ENCODE data around the gene ARHGAP40. TPM values are rescaled to one million over a fixed set of nuclear protein-coding genes. Genes with fewer than 3 reads are reported as not detected.

Gene ARHGAP40
- total and polyA plus RNA-seq, 2 of the 13 experiments (the other 11 are each of a cell fraction or from before 2014, with no cell fraction given) = 0.75 to 2.1 TPM

DNA sequence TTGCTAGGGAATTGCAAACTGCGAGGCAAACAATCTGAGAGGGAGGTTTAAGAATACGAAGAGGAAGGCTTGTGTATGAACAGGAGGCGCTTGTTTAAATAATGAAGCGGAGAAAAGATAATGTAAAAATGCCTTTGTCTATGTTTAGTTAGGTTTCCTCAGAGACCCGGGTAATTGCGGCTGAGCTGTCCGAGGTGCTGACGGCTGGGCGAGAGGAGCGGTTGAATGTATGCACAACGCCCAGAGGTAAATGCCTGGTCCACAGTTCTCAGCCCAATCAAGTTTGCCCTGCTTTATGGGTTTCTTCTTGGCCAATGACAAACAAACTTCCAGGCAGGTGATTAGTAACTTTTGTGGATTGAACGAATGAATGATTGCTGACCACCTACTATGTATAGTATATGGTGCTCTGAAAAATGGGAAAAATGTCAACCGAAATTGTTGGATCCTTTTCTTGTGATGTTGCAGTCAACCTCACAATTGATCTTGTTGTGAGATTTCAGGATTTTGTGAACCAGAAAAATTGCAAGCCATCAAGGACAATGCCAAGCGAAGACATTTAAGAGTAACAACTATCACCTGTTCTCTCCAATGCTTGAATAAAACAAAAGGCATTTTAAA lies 84.4 kb downstream of the ARHGAP40 start (continued):
- TF ChIP-seq, protein P1, sequence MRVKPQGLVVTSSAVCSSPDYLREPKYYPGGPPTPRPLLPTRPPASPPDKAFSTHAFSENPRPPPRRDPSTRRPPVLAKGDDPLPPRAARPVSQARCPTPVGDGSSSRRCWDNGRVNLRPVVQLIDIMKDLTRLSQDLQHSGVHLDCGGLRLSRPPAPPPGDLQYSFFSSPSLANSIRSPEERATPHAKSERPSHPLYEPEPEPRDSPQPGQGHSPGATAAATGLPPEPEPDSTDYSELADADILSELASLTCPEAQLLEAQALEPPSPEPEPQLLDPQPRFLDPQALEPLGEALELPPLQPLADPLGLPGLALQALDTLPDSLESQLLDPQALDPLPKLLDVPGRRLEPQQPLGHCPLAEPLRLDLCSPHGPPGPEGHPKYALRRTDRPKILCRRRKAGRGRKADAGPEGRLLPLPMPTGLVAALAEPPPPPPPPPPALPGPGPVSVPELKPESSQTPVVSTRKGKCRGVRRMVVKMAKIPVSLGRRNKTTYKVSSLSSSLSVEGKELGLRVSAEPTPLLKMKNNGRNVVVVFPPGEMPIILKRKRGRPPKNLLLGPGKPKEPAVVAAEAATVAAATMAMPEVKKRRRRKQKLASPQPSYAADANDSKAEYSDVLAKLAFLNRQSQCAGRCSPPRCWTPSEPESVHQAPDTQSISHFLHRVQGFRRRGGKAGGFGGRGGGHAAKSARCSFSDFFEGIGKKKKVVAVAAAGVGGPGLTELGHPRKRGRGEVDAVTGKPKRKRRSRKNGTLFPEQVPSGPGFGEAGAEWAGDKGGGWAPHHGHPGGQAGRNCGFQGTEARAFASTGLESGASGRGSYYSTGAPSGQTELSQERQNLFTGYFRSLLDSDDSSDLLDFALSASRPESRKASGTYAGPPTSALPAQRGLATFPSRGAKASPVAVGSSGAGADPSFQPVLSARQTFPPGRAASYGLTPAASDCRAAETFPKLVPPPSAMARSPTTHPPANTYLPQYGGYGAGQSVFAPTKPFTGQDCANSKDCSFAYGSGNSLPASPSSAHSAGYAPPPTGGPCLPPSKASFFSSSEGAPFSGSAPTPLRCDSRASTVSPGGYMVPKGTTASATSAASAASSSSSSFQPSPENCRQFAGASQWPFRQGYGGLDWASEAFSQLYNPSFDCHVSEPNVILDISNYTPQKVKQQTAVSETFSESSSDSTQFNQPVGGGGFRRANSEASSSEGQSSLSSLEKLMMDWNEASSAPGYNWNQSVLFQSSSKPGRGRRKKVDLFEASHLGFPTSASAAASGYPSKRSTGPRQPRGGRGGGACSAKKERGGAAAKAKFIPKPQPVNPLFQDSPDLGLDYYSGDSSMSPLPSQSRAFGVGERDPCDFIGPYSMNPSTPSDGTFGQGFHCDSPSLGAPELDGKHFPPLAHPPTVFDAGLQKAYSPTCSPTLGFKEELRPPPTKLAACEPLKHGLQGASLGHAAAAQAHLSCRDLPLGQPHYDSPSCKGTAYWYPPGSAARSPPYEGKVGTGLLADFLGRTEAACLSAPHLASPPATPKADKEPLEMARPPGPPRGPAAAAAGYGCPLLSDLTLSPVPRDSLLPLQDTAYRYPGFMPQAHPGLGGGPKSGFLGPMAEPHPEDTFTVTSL (CRISPR knock-in tag; IDR thresholded peaks at IDR 0.05; ENCODE audit: borderline replicate concordance) = no peak
- TF ChIP-seq ARHGAP35 (CRISPR knock-in tag; IDR thresholded peaks at IDR 0.05; ENCODE audit: borderline replicate concordance) (peak; percentile 94; the same call in 1 of the 2 replicates), CHD4 (IDR thresholded peaks at IDR 0.05; ENCODE audit: borderline replicate concordance, low read length) (no peak), HMGA1 (CRISPR knock-in tag; conservative IDR thresholded peaks at IDR 0.05) (no peak), ZNF333 (CRISPR knock-in tag; IDR thresholded peaks at IDR 0.05; ENCODE audit: borderline replicate concordance) (peak; percentile 96), MAFF (IDR thresholded peaks at IDR 0.05; ENCODE audit: low read depth, low read length) (no peak), ZNF839 (CRISPR knock-in tag; IDR thresholded peaks at IDR 0.05; ENCODE audit: borderline replicate concordance) (no peak), MZF1 (CRISPR knock-in tag; IDR thresholded peaks at IDR 0.05; ENCODE audit: borderline replicate concordance) (no peak), ZNF878 (CRISPR knock-in tag; IDR thresholded peaks at IDR 0.05) (peak; percentile 69; the same call in 1 of the 2 replicates), NFE2 (CRISPR knock-in tag; IDR thresholded peaks at IDR 0.05) (peak; percentile 47; the same call in 1 of the 2 replicates), HCFC1 (IDR thresholded peaks at IDR 0.05; ENCODE audit: low read depth, low read length) (peak; percentile 39; the same call in 1 of the 2 replicates), SRY (CRISPR knock-in tag; IDR thresholded peaks at IDR 0.05) (peak; percentile 96), ZNF160 (CRISPR knock-in tag; IDR thresholded peaks at IDR 0.05) (peak; percentile 91; the same call in 1 of the 2 replicates), WIZ (CRISPR knock-in tag; IDR thresholded peaks at IDR 0.05) (peak; percentile 99), ZNF101 (CRISPR knock-in tag; IDR thresholded peaks at IDR 0.05; ENCODE audit: borderline replicate concordance, low read depth) (no peak), HNF4G (IDR thresholded peaks at IDR 0.05; ENCODE audit: borderline replicate concordance, low read depth, low read length) (no peak), HNF4G (CRISPR knock-in tag; IDR thresholded peaks at IDR 0.05; ENCODE audit: borderline replicate concordance, low read depth) (no peak), SSRP1 (CRISPR knock-in tag; IDR thresholded peaks at IDR 0.05) (0 out of 2 replicates have a peak, but pooled peaks have one; percentile 36)
- TF ChIP-seq, protein P2, sequence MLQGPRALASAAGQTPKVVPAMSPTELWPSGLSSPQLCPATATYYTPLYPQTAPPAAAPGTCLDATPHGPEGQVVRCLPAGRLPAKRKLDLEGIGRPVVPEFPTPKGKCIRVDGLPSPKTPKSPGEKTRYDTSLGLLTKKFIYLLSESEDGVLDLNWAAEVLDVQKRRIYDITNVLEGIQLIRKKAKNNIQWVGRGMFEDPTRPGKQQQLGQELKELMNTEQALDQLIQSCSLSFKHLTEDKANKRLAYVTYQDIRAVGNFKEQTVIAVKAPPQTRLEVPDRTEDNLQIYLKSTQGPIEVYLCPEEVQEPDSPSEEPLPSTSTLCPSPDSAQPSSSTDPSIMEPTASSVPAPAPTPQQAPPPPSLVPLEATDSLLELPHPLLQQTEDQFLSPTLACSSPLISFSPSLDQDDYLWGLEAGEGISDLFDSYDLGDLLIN (CRISPR knock-in tag; IDR thresholded peaks at IDR 0.05; ENCODE audit: borderline replicate concordance) = peak; percentile 33; the same call in 1 of the 2 replicates
- TF ChIP-seq, protein P3, sequence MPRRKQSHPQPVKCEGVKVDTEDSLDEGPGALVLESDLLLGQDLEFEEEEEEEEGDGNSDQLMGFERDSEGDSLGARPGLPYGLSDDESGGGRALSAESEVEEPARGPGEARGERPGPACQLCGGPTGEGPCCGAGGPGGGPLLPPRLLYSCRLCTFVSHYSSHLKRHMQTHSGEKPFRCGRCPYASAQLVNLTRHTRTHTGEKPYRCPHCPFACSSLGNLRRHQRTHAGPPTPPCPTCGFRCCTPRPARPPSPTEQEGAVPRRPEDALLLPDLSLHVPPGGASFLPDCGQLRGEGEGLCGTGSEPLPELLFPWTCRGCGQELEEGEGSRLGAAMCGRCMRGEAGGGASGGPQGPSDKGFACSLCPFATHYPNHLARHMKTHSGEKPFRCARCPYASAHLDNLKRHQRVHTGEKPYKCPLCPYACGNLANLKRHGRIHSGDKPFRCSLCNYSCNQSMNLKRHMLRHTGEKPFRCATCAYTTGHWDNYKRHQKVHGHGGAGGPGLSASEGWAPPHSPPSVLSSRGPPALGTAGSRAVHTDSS (CRISPR knock-in tag; conservative IDR thresholded peaks at IDR 0.05) = no peak
- TF ChIP-seq, protein P4, sequence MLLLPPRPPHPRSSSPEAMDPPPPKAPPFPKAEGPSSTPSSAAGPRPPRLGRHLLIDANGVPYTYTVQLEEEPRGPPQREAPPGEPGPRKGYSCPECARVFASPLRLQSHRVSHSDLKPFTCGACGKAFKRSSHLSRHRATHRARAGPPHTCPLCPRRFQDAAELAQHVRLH (CRISPR knock-in tag; IDR thresholded peaks at IDR 0.05; ENCODE audit: borderline replicate concordance, low read depth) = peak; percentile 97
